ENCODE results near the gene GABRG3. TPM values are rescaled to one million over a fixed set of nuclear protein-coding genes. Genes with fewer than 3 reads are reported as not detected.

GABRG3 gene
- total and polyA plus RNA-seq, 2 experiments from 2014 or later: 0.10 to 1.4 TPM

DNA sequence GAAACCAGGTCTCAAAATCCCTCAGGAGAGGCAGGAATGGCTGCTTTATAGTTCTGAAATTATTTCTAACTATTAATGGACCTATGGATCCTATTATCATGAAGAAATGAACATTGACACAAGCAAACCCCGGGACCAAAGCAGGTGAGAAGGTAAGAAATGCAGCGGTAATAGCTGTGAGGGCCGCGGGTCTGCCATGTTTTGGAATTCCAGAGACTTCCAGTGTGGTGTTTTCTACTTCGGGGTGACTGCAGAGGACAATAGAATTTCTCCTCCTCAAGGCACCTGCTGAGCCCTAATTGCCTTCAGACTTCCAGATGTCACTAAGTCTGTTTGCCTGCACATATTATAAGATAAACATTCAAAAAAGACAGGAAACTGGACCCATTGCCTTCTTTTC lies 437.4 kb downstream of the GABRG3 start (continued):
- TF ChIP-seq, protein P1, sequence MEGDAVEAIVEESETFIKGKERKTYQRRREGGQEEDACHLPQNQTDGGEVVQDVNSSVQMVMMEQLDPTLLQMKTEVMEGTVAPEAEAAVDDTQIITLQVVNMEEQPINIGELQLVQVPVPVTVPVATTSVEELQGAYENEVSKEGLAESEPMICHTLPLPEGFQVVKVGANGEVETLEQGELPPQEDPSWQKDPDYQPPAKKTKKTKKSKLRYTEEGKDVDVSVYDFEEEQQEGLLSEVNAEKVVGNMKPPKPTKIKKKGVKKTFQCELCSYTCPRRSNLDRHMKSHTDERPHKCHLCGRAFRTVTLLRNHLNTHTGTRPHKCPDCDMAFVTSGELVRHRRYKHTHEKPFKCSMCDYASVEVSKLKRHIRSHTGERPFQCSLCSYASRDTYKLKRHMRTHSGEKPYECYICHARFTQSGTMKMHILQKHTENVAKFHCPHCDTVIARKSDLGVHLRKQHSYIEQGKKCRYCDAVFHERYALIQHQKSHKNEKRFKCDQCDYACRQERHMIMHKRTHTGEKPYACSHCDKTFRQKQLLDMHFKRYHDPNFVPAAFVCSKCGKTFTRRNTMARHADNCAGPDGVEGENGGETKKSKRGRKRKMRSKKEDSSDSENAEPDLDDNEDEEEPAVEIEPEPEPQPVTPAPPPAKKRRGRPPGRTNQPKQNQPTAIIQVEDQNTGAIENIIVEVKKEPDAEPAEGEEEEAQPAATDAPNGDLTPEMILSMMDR (conservative IDR thresholded peaks at IDR 0.05; ENCODE audit: low read depth in 2 of 2): no peak
- no peak for TF ChIP-seq ZNF331 (CRISPR knock-in tag; IDR thresholded peaks at IDR 0.05; ENCODE audit: low read depth)
- TF ChIP-seq, protein P2, sequence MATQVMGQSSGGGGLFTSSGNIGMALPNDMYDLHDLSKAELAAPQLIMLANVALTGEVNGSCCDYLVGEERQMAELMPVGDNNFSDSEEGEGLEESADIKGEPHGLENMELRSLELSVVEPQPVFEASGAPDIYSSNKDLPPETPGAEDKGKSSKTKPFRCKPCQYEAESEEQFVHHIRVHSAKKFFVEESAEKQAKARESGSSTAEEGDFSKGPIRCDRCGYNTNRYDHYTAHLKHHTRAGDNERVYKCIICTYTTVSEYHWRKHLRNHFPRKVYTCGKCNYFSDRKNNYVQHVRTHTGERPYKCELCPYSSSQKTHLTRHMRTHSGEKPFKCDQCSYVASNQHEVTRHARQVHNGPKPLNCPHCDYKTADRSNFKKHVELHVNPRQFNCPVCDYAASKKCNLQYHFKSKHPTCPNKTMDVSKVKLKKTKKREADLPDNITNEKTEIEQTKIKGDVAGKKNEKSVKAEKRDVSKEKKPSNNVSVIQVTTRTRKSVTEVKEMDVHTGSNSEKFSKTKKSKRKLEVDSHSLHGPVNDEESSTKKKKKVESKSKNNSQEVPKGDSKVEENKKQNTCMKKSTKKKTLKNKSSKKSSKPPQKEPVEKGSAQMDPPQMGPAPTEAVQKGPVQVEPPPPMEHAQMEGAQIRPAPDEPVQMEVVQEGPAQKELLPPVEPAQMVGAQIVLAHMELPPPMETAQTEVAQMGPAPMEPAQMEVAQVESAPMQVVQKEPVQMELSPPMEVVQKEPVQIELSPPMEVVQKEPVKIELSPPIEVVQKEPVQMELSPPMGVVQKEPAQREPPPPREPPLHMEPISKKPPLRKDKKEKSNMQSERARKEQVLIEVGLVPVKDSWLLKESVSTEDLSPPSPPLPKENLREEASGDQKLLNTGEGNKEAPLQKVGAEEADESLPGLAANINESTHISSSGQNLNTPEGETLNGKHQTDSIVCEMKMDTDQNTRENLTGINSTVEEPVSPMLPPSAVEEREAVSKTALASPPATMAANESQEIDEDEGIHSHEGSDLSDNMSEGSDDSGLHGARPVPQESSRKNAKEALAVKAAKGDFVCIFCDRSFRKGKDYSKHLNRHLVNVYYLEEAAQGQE (IDR thresholded peaks at IDR 0.05; ENCODE audit: unreplicated experiment): no peak
- no peak for TF ChIP-seq CREB1 (CRISPR knock-in tag; IDR thresholded peaks at IDR 0.05; ENCODE audit: low read depth)

DNA sequence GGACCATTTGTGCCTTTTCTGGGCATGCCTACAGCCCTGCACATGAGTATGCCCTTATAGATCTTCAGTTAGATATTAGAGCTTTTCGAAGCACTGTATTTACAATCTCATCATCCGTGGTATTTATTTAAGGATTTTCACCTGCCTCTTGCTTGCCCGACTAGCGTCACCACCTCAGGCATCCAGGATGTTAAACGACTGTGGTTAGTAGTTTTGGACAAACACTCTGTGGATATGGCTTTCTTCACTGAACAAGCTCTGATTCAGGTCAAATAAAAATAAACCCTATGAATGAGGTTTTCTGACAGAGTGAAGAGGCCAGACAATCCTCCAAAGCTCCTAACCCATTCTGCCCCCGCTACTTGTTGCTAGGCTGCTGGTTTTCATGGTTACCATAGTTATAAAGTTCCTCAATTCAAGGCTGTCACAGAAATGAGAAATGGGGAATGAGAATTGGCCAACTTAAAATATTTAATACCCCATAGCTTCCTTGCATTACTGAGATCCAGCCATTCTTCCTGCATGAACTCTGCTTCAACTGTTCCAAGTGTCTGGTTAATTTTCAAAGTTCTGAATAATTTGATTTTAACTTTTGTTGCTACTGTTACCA lies 440.1 kb downstream of the GABRG3 start:
- Histone ChIP-seq H3K4me3 (no peak overlapping the region), H3K4me2 (no peak overlapping the region), H3K27me3 (ENCODE audit: insufficient read depth) (no peaks in the 10 kb centered on the region), H2AFZ (no peak overlapping the region), H4K20me1 (replicated peaks; ENCODE audit: insufficient read depth) (no peaks in the 10 kb centered on the region), H3F3A (replicated peaks; ENCODE audit: low read depth) (no peaks in the 10 kb centered on the region), H3K79me2 (replicated peaks; ENCODE audit: insufficient read depth) (no peaks in the 10 kb centered on the region), H3K27ac (ENCODE audit: low read depth) (no peak overlapping the region), H3K9me2 (ENCODE audit: insufficient read depth) (peaks cover 5% of the 10 kb centered on the region; the same call in 1 of the 2 replicates), H3K36me3 (ENCODE audit: insufficient read depth) (no peaks in the 10 kb centered on the region), H3K4me1 (ENCODE audit: insufficient read depth) (peaks cover 26% of the 10 kb centered on the region)
- H3K9me3 Mint-ChIP-seq: no peaks in the 10 kb centered on the region
- peaks cover 34% of the 10 kb centered on the region for H3K4me1 Mint-ChIP-seq
- no peak overlapping the region for H3K4me3 Mint-ChIP-seq
- ATAC-seq: no peak
- H3K27me3 Mint-ChIP-seq (ENCODE audit: insufficient read depth, low read depth, poor library complexity): no peaks in the 10 kb centered on the region
- no peaks in the 10 kb centered on the region for H3K36me3 Mint-ChIP-seq (ENCODE audit: low read depth)
- H3K27ac Mint-ChIP-seq: no peak overlapping the region
- TF ChIP-seq, protein P3, sequence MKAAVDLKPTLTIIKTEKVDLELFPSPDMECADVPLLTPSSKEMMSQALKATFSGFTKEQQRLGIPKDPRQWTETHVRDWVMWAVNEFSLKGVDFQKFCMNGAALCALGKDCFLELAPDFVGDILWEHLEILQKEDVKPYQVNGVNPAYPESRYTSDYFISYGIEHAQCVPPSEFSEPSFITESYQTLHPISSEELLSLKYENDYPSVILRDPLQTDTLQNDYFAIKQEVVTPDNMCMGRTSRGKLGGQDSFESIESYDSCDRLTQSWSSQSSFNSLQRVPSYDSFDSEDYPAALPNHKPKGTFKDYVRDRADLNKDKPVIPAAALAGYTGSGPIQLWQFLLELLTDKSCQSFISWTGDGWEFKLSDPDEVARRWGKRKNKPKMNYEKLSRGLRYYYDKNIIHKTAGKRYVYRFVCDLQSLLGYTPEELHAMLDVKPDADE (IDR thresholded peaks at IDR 0.05): no peak
- no peak for TF ChIP-seq NANOG (IDR thresholded peaks at IDR 0.05; ENCODE audit: borderline replicate concordance)
- no peak for TF ChIP-seq ZNF331 (CRISPR knock-in tag; IDR thresholded peaks at IDR 0.05; ENCODE audit: low read depth)
- no peak for TF ChIP-seq JUNB (IDR thresholded peaks at IDR 0.05; ENCODE audit: unreplicated experiment)
- TF ChIP-seq, protein P4, sequence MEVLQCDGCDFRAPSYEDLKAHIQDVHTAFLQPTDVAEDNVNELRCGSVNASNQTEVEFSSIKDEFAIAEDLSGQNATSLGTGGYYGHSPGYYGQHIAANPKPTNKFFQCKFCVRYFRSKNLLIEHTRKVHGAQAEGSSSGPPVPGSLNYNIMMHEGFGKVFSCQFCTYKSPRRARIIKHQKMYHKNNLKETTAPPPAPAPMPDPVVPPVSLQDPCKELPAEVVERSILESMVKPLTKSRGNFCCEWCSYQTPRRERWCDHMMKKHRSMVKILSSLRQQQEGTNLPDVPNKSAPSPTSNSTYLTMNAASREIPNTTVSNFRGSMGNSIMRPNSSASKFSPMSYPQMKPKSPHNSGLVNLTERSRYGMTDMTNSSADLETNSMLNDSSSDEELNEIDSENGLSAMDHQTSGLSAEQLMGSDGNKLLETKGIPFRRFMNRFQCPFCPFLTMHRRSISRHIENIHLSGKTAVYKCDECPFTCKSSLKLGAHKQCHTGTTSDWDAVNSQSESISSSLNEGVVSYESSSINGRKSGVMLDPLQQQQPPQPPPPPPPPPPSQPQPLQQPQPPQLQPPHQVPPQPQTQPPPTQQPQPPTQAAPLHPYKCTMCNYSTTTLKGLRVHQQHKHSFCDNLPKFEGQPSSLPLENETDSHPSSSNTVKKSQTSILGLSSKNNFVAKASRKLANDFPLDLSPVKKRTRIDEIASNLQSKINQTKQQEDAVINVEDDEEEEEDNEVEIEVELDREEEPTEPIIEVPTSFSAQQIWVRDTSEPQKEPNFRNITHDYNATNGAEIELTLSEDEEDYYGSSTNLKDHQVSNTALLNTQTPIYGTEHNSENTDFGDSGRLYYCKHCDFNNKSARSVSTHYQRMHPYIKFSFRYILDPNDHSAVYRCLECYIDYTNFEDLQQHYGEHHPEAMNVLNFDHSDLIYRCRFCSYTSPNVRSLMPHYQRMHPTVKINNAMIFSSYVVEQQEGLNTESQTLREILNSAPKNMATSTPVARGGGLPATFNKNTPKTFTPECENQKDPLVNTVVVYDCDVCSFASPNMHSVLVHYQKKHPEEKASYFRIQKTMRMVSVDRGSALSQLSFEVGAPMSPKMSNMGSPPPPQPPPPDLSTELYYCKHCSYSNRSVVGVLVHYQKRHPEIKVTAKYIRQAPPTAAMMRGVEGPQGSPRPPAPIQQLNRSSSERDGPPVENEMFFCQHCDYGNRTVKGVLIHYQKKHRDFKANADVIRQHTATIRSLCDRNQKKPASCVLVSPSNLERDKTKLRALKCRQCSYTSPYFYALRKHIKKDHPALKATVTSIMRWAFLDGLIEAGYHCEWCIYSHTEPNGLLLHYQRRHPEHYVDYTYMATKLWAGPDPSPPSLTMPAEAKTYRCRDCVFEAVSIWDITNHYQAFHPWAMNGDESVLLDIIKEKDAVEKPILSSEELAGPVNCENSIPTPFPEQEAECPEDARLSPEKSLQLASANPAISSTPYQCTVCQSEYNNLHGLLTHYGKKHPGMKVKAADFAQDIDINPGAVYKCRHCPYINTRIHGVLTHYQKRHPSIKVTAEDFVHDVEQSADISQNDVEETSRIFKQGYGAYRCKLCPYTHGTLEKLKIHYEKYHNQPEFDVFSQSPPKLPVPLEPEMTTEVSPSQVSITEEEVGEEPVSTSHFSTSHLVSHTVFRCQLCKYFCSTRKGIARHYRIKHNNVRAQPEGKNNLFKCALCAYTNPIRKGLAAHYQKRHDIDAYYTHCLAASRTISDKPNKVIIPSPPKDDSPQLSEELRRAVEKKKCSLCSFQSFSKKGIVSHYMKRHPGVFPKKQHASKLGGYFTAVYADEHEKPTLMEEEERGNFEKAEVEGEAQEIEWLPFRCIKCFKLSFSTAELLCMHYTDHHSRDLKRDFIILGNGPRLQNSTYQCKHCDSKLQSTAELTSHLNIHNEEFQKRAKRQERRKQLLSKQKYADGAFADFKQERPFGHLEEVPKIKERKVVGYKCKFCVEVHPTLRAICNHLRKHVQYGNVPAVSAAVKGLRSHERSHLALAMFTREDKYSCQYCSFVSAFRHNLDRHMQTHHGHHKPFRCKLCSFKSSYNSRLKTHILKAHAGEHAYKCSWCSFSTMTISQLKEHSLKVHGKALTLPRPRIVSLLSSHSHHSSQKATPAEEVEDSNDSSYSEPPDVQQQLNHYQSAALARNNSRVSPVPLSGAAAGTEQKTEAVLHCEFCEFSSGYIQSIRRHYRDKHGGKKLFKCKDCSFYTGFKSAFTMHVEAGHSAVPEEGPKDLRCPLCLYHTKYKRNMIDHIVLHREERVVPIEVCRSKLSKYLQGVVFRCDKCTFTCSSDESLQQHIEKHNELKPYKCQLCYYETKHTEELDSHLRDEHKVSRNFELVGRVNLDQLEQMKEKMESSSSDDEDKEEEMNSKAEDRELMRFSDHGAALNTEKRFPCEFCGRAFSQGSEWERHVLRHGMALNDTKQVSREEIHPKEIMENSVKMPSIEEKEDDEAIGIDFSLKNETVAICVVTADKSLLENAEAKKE (CRISPR knock-in tag; IDR thresholded peaks at IDR 0.05): no peak
- no peak for TF ChIP-seq POLR2AphosphoS5 (IDR thresholded peaks at IDR 0.05; ENCODE audit: low read depth)
- no peak for TF ChIP-seq EZH2 (IDR thresholded peaks at IDR 0.05; ENCODE audit: low read depth, unreplicated experiment)
- DNase-seq (ENCODE audit: low spot score): no peak

Data from GM23338 (cell line).